Esophagus squamous epithelium (tissue), 5 donors: Measurements from ENCODE around the gene KIF18B. TPM values are rescaled to one million over a fixed set of nuclear protein-coding genes. Genes with fewer than 3 reads are reported as not detected.

Source experiments
- DNase-seq: peaks from one replicate; lab custom pipeline; 2025; lab: John Stamatoyannopoulos, UW
- H3K27ac ChIP-seq, 4 donors: fragments of 200-600 bp; sonication (generic); one replicate each; pipeline ENCODE4 v1.5.1; 2016 to 2019; ENCODE audit warnings: mild to moderate bottlenecking in 1 of 4
- H3K27me3 ChIP-seq, 4 donors: fragments of 200-600 bp; sonication (generic); 1 replicate in 3 of 4; 2 replicates in 1 of 4; pipeline versions ENCODE4 v1.5.1 to v1.6.0; 2017 to 2021; ENCODE audit warnings: antibody characterized with exemption in 1 of 4
- H3K36me3 ChIP-seq, 3 donors: fragments of 200-600 bp; sonication (generic); one replicate each; pipeline ENCODE4 v1.5.1; 2016 to 2019
- H3K4me1 ChIP-seq, 3 donors: fragments of 200-600 bp; sonication (generic); one replicate each; pipeline ENCODE4 v1.5.1; 2017 to 2019
- H3K4me3 ChIP-seq, 4 donors: fragments of 200-600 bp; sonication (generic); 1 replicate in 3 of 4; 2 replicates in 1 of 4; pipeline ENCODE4 v1.5.1; 2016 to 2019; ENCODE audit warnings: mild to moderate bottlenecking in 2 of 4, moderate library complexity in 1 of 4
- H3K9me3 ChIP-seq, 3 donors: fragments of 200-600 bp; sonication (generic); one replicate each; pipeline ENCODE4 v1.5.1; 2016 to 2019
- CTCF ChIP-seq, 6 experiments: fragments of 450-650 bp in 4 of 6; fragments of 200-600 bp in 2 of 6; sonication (generic) in 2 of 6; IDR thresholded peaks; one replicate each; pipeline ENCODE4 v1.5.1; 2016 to 2019; ENCODE audit warnings: antibody characterized with exemption in 6 of 6, mild to moderate bottlenecking in 4 of 6, moderate library complexity in 4 of 6
- POLR2A ChIP-seq, 4 donors: fragments of 450-650 bp; IDR thresholded peaks; one replicate each; pipeline ENCODE4 v1.6.1; 2017; ENCODE audit warnings: antibody characterized with exemption in 4 of 4, mild to moderate bottlenecking in 4 of 4, moderate library complexity in 3 of 4
- WGBS, 2 donors: methylation state at CpG; one replicate each; pipeline ENCODE4 v1.1.5; 2018; 5-methylcytosine and 5-hydroxymethylcytosine counted together
- intact Hi-C: fragments of 100-400 bp; cut with DNase I; formaldehyde crosslinking; loops from one replicate; pipeline ENCODE4 v1.15.0; 2022
- total RNA-seq, 4 donors: library from RNA; depleted of rRNA; stranded (reverse); fragments of >200 nt; gene quantifications; one replicate each; pipeline ENCODE4 v1.1.0, GENCODE V29; 2016
- donor health status: DM: yes; HTN: yes; CAD: no.

KIF18B gene
- total RNA-seq, 4 donors from 2014 or later = 3.3 to 11.1 (median 4.8) TPM

GRCh38 chr17:44969144-44969780 lies 21.7 kb upstream of the KIF18B start:
- 42 to 64% methylated on average over 14 to 19 of the region's 19 CpGs for WGBS, 2 donors
- peaks cover 10 to 70% (median 19%) of the 10 kb centered on the region in 4 donors for H3K27me3 ChIP-seq
- peak overlapping the region in 2 of 4 donors; percentile 1 to 79 for H3K27ac ChIP-seq
- H3K36me3 ChIP-seq = no peaks in the 10 kb centered on the region
- no peak for DNase-seq
- peak overlapping the region in 3 of 4 donors; percentile 43 to 67 (median 48) for H3K4me3 ChIP-seq
- TF ChIP-seq CTCF (IDR thresholded peaks at IDR 0.05) = no peak
- no peak for TF ChIP-seq POLR2A (IDR thresholded peaks at IDR 0.05)
- peaks cover 15 to 49% (median 31%) of the 10 kb centered on the region in 3 donors for H3K4me1 ChIP-seq
- intact Hi-C loops = no loop called here
- H3K9me3 ChIP-seq = no peaks in the 10 kb centered on the region

- DNase-seq = peak; percentile 12
- no peaks in the 10 kb centered on the region for H3K36me3 ChIP-seq
- intact Hi-C loops = no loop called here
- WGBS, 2 donors = 8% methylated on average over 33 to 38 of the region's 81 CpGs
- H3K4me1 ChIP-seq = peaks cover 15 to 49% (median 31%) of the 10 kb centered on the region in 3 donors
- H3K27ac ChIP-seq = peak within 1 kb of the TSS in 2 of 4 donors; percentile 1 to 52
- no peak for TF ChIP-seq CTCF (IDR thresholded peaks at IDR 0.05)
- peak in 1 of 4 donors; percentile 22 for TF ChIP-seq POLR2A (IDR thresholded peaks at IDR 0.05)
- peak within 1 kb of the TSS; percentile 27 to 67 (median 46) for H3K4me3 ChIP-seq
- no peaks in the 10 kb centered on the region for H3K9me3 ChIP-seq
- peaks cover 10 to 77% (median 19%) of the 10 kb centered on the region in 4 donors for H3K27me3 ChIP-seq
These were observed 20.9 kb upstream of the KIF18B start, which contains the start of gene C1QL1 for GRCh38 chr17:44968225-44969143. C1QL1 (minus strand) TSS chr17:44968303; CDS start chr17:44968048, 255 bp downstream.

GRCh38 chr17:44967907-44968224 lies 20.3 kb upstream of the KIF18B start:
- H3K27me3 ChIP-seq = peaks cover 10 to 83% (median 19%) of the 10 kb centered on the region in 4 donors
- peaks cover 15 to 49% (median 31%) of the 10 kb centered on the region in 3 donors for H3K4me1 ChIP-seq
- no peak overlapping the region for H3K27ac ChIP-seq
- H3K9me3 ChIP-seq = no peaks in the 10 kb centered on the region
- H3K4me3 ChIP-seq = peak overlapping the region in 3 of 4 donors; percentile 43 to 67 (median 48)
- DNase-seq = no peak
- no peaks in the 10 kb centered on the region for H3K36me3 ChIP-seq
- no CpG with 5 or more reads among the region's 47 CpGs for WGBS, 2 donors
- TF ChIP-seq CTCF (IDR thresholded peaks at IDR 0.05) (no peak), POLR2A (IDR thresholded peaks at IDR 0.05) (no peak)
- intact Hi-C loops = no loop called here

GRCh38 chr17:44967026-44967906 lies 19.7 kb upstream of the KIF18B start:
- DNase-seq = no peak
- H3K4me3 ChIP-seq = peak overlapping the region in 3 of 4 donors; percentile 43 to 67 (median 48)

More at GRCh38 chr17:44967026-44967906, 19.7 kb upstream of the KIF18B start:
- Histone ChIP-seq H3K9me3 (no peaks in the 10 kb centered on the region), H3K27ac (no peak overlapping the region), H3K4me1 (peaks cover 15 to 49% (median 31%) of the 10 kb centered on the region in 3 donors), H3K27me3 (peaks cover 10 to 89% (median 19%) of the 10 kb centered on the region in 4 donors), H3K36me3 (no peaks in the 10 kb centered on the region)
- TF ChIP-seq CTCF (IDR thresholded peaks at IDR 0.05) (no peak), POLR2A (IDR thresholded peaks at IDR 0.05) (no peak)
- intact Hi-C loops = no loop called here
- WGBS, 2 donors = 3% methylated on average over 12 of the region's 76 CpGs; no CpG with 5 or more reads in 1 of the 2 donors
